Stimulated activated CD4-positive, alpha-beta T cell treated with anti-CD3 and anti-CD28 coated beads, TNF-alpha, amount 100 ng/mL, for 4 hours (primary cell): ENCODE measurements around the gene BIK.
"Not testable (repeated sequence)": the region's sequence is repeated elsewhere in the genome, so short reads cannot be mapped to it uniquely, and the experiment has no call there.

Experiments used
- DNase-seq, 3 experiments: peaks; one replicate each; pipeline ENCODE4 v3.0.0-alpha.2; 2020; ENCODE audit warnings: low read depth in 3 of 3

BIK gene

GRCh38 chr22:43110444-43110926 lies at the start of gene BIK:
BIK (plus strand) TSS chr22:43110750; CDS start chr22:43124023, 13,273 bp downstream.
- DNase-seq: peak in 2 of 3 experiments; percentile 16 to 18

GRCh38 chr22:43066134-43066533 lies 44.4 kb upstream of the BIK start:
- no peak for DNase-seq

GRCh38 chr22:43066844-43067385 lies 43.6 kb upstream of the BIK start:
- DNase-seq: no peak

- DNase-seq: no peak
Observed at GRCh38 chr22:43077121-43077877, 33.3 kb upstream of the BIK start.

GRCh38 chr22:43078522-43078921 lies 32.0 kb upstream of the BIK start:
- DNase-seq: no peak

GRCh38 chr22:43079742-43080141 lies 30.8 kb upstream of the BIK start:
- DNase-seq: no peak

- no peak for DNase-seq
Observed at GRCh38 chr22:43080616-43081015, 29.9 kb upstream of the BIK start.

- DNase-seq: no peak
Observed at GRCh38 chr22:43081968-43082367, 28.6 kb upstream of the BIK start.

GRCh38 chr22:43085658-43086606 lies 24.6 kb upstream of the BIK start:
- no peak for DNase-seq

GRCh38 chr22:43088627-43088983 lies 21.9 kb upstream of the BIK start:
- no peak for DNase-seq

- DNase-seq: peak; percentile 71 to 79 (median 77)
Observed at GRCh38 chr22:43088984-43089717, 21.4 kb upstream of the BIK start, which contains the start of gene TTLL1. TTLL1 (minus strand) TSS chr22:43089391; CDS start chr22:43075586, 13,805 bp downstream.

GRCh38 chr22:43090130-43090789 lies 20.3 kb upstream of the BIK start:
- no peak for DNase-seq

GRCh38 chr22:43092085-43092484 lies 18.5 kb upstream of the BIK start:
- no peak for DNase-seq

- no peak for DNase-seq
Observed at GRCh38 chr22:43094085-43094484, 16.5 kb upstream of the BIK start.

- no peak for DNase-seq
Observed at GRCh38 chr22:43094551-43094950, 16.0 kb upstream of the BIK start.

- no peak for DNase-seq
Observed at GRCh38 chr22:43096420-43096819, 14.1 kb upstream of the BIK start.

GRCh38 chr22:43098356-43098755 lies 12.2 kb upstream of the BIK start:
- DNase-seq: no peak

- DNase-seq: no peak
Observed at GRCh38 chr22:43099095-43099494, 11.5 kb upstream of the BIK start.

GRCh38 chr22:43100225-43100624 lies 10.3 kb upstream of the BIK start:
- DNase-seq: no peak

GRCh38 chr22:43101306-43101705 lies 9.2 kb upstream of the BIK start:
- DNase-seq: no peak

- not testable (repeated sequence) for DNase-seq
Observed at GRCh38 chr22:43104056-43104625, 6.4 kb upstream of the BIK start.
